ENCODE results near the gene CTSS. TPM values are rescaled to one million over a fixed set of nuclear protein-coding genes. Genes with fewer than 3 reads are reported as not detected.

The CTSS gene
- total and polyA plus RNA-seq, 2 experiments from 2014 or later = not detected

GRCh38 chr1:150753416-150753815 lies 12.2 kb downstream of the CTSS start (continued):
- TF ChIP-seq ZNF462 (CRISPR knock-in tag; IDR thresholded peaks at IDR 0.05) = no peak
- TF ChIP-seq CREB1 (CRISPR knock-in tag; IDR thresholded peaks at IDR 0.05; ENCODE audit: low read depth) = no peak
- no peak for TF ChIP-seq NANOG (IDR thresholded peaks at IDR 0.05; ENCODE audit: borderline replicate concordance)
- no peak for TF ChIP-seq STAT1 (IDR thresholded peaks at IDR 0.05; ENCODE audit: unreplicated experiment)
- no peak for TF ChIP-seq EZH2phosphoT487 (IDR thresholded peaks at IDR 0.05; ENCODE audit: unreplicated experiment)
- no peak for TF ChIP-seq EZH2 (IDR thresholded peaks at IDR 0.05; ENCODE audit: low read depth, unreplicated experiment)
- no peak for TF ChIP-seq ETS1 (IDR thresholded peaks at IDR 0.05)

DNA sequence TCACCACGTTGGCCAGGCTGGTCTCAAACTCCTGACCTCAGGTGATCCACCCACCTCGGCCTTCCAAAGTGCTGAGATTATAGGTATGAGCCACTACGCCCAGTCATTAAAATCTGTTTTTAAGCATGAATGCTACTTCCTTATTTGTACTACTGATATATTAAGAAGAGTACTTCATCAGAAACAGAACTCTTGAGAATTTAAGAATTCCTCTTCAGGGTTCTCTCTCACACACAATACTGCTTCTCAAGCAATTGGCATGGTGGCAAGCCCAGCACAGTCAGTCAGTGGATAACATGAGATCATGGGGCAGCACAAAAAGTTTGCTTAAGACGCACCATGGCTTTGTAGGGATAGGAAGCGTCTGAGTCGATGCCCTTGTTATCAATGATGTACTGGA lies 14.1 kb downstream of the CTSS start:
- Mint-ChIP-seq H3K4me3 (no peak overlapping the region), H3K36me3 (ENCODE audit: low read depth) (no peaks in the 10 kb centered on the region), H3K4me1 (peaks cover 2% of the 10 kb centered on the region; the same call in 1 of the 3 replicates), H3K27ac (no peak overlapping the region), H3K27me3 (ENCODE audit: insufficient read depth, low read depth, poor library complexity) (no peaks in the 10 kb centered on the region), H3K9me3 (no peaks in the 10 kb centered on the region)
- Histone ChIP-seq H3K36me3 (ENCODE audit: insufficient read depth) (no peaks in the 10 kb centered on the region), H3K4me2 (no peak overlapping the region), H3K27ac (ENCODE audit: low read depth) (0 out of 2 replicates have a peak overlapping the region, but pooled peaks have one; percentile 26), H3K79me2 (replicated peaks; ENCODE audit: insufficient read depth) (no peaks in the 10 kb centered on the region), H3K9me2 (ENCODE audit: insufficient read depth) (no peaks in the 10 kb centered on the region; the same call in 1 of the 2 replicates), H3K4me3 (no peak overlapping the region), H4K20me1 (replicated peaks; ENCODE audit: insufficient read depth) (no peaks in the 10 kb centered on the region), H3K27me3 (ENCODE audit: insufficient read depth) (no peaks in the 10 kb centered on the region), H3F3A (replicated peaks; ENCODE audit: low read depth) (no peaks in the 10 kb centered on the region), H2AFZ (peak overlapping the region; percentile 91), H3K4me1 (ENCODE audit: insufficient read depth) (no peaks in the 10 kb centered on the region)
- ATAC-seq (no peak), DNase-seq (ENCODE audit: low spot score) (no peak)
- TF ChIP-seq ETS1 (IDR thresholded peaks at IDR 0.05) (no peak), NANOG (IDR thresholded peaks at IDR 0.05; ENCODE audit: borderline replicate concordance) (no peak), JUNB (IDR thresholded peaks at IDR 0.05; ENCODE audit: unreplicated experiment) (no peak), ZNF114 (CRISPR knock-in tag; IDR thresholded peaks at IDR 0.05) (no peak), EZH2phosphoT487 (IDR thresholded peaks at IDR 0.05; ENCODE audit: unreplicated experiment) (no peak), CTCF (conservative IDR thresholded peaks at IDR 0.05; ENCODE audit: low read depth in 2 of 2) (no peak), REST (IDR thresholded peaks at IDR 0.05; ENCODE audit: unreplicated experiment) (no peak), EZH2 (IDR thresholded peaks at IDR 0.05; ENCODE audit: low read depth, unreplicated experiment) (no peak)

Measured in GM23338 (cell line).